GM20000 (cell line): Measurements from ENCODE around the gene MYO3B.

ENCODE experiments used
- DNase-seq: peaks from one replicate; pipeline ENCODE4 v3.0.0; 2012; ENCODE audit warnings: low spot score
- CTCF ChIP-seq: IDR thresholded peaks from 2 replicates; pipeline ENCODE4 v1.5.1; 2012; ENCODE audit warnings: mild to moderate bottlenecking, control low read depth; ENCODE audit errors: extremely low read depth, missing control alignments

MYO3B gene

GRCh38 chr2:170703776-170704476 lies 526.0 kb downstream of the MYO3B start:
- TF ChIP-seq CTCF = no peak
- no peak for DNase-seq
